ENCODE results near the gene FUT3. TPM values are rescaled to one million over a fixed set of nuclear protein-coding genes. Genes with fewer than 3 reads are reported as not detected.

FUT3 gene
- total RNA-seq, 2 experiments from 2014 or later, result 0.61 to 0.85 TPM

- peaks cover 0 to 22% of the 10 kb centered on the region in 2 experiments for H3K9me3 ChIP-seq (ENCODE audit: control insufficient read depth in 1 of 2, insufficient read depth in 1 of 2, low read length in 2 of 2)
- CTCF ChIA-PET, result interaction anchor here (0.6 to 1.9 kb wide), 37 partner anchors 8 to 1816 kb away, joined by 3 to 63 read pairs (median 4); partner anchors contain the start of genes CLPP, DUS3L, FEM1A and FUT6
- H3K27ac ChIP-seq (ENCODE audit: low read depth in 1 of 2, low read length in 2 of 2), result no peak overlapping the region
Measured at GRCh38 chr19:5803752-5804515, 47.3 kb downstream of the FUT3 start.

GRCh38 chr19:5803441-5803751, 47.9 kb downstream of the FUT3 start:
- peaks cover 36% of the 10 kb centered on the region for H3K4me1 ChIP-seq (ENCODE audit: insufficient read depth, low read length)
- peaks cover 26 to 28% of the 10 kb centered on the region in 2 experiments for H3K27me3 ChIP-seq (ENCODE audit: control insufficient read depth in 1 of 2, insufficient read depth in 2 of 2, low read length in 2 of 2)
- H3K9me3 Mint-ChIP-seq, result no peaks in the 10 kb centered on the region
- H3K4me3 ChIP-seq (ENCODE audit: low read length), result peak overlapping the region; percentile 47
- H3K36me3 ChIP-seq (ENCODE audit: insufficient read depth, low read length), result no peaks in the 10 kb centered on the region
- no peak for TF ChIP-seq CTCF (IDR thresholded peaks at IDR 0.05)
- peaks cover 18% of the 10 kb centered on the region for H3K4me1 Mint-ChIP-seq (ENCODE audit: low read depth)
- no peak for ATAC-seq (ENCODE audit: poor library complexity)
- H3K27me3 Mint-ChIP-seq, result peaks cover 28% of the 10 kb centered on the region
- POLR2A ChIA-PET, result interaction anchor here (0.7 to 1.7 kb wide), 9 partner anchors 12 to 219 kb away, joined by 3 to 33 read pairs (median 7); partner anchors contain the start of genes DUS3L, NDUFA11, RANBP3 and SAFB
- H3K9me3 ChIP-seq (ENCODE audit: control insufficient read depth in 1 of 2, insufficient read depth in 1 of 2, low read length in 2 of 2), result peaks cover 0 to 22% of the 10 kb centered on the region in 2 experiments
- CTCF ChIA-PET, result interaction anchor here (0.6 to 1.9 kb wide), 31 partner anchors 10 to 558 kb away, joined by 3 to 63 read pairs (median 5); partner anchors contain the start of genes CLPP, DUS3L, LONP1 and NDUFA11
- no peak overlapping the region for H3K27ac ChIP-seq (ENCODE audit: low read depth in 1 of 2, low read length in 2 of 2)
- intact Hi-C loops (cut with DNase I, micrococcal nuclease), result loop anchor here (5.0 kb wide), 2 partner anchors 174 to 559 kb away; partner anchors contain the start of genes CLPP (in 1 of the 2) and RANBP3 (in 1 of the 2)
- no peak for DNase-seq
- no peaks in the 10 kb centered on the region for H3K36me3 Mint-ChIP-seq (ENCODE audit: low read depth)
- H3K27ac Mint-ChIP-seq, result no peak overlapping the region
- H3K4me3 Mint-ChIP-seq, result peak overlapping the region; percentile 83

More at GRCh38 chr19:5803752-5804515, 47.3 kb downstream of the FUT3 start:
- Histone ChIP-seq H3K36me3 (ENCODE audit: insufficient read depth, low read length) (no peaks in the 10 kb centered on the region), H3K27me3 (ENCODE audit: control insufficient read depth in 1 of 2, insufficient read depth in 2 of 2, low read length in 2 of 2) (peaks cover 26 to 28% of the 10 kb centered on the region in 2 experiments), H3K4me3 (ENCODE audit: low read length) (peak overlapping the region; percentile 47), H3K4me1 (ENCODE audit: insufficient read depth, low read length) (peaks cover 36% of the 10 kb centered on the region)
- POLR2A ChIA-PET, result interaction anchor here (0.5 to 1.7 kb wide), 13 partner anchors 9 to 1826 kb away, joined by 3 to 33 read pairs (median 5); partner anchors contain the start of genes DUS3L, NDUFA11, PET100 and RANBP3
- intact Hi-C loops (cut with DNase I, micrococcal nuclease), result loop anchor here (1.0 to 5.0 kb wide), 5 partner anchors 13 to 558 kb away; partner anchors contain the start of genes VMAC (in 2 of the 2), CLPP (in 1 of the 2), DUS3L (in 1 of the 2) and RANBP3 (in 1 of the 2)
- Mint-ChIP-seq H3K4me1 (ENCODE audit: low read depth) (peaks cover 18% of the 10 kb centered on the region), H3K27ac (peak overlapping the region; percentile 68), H3K4me3 (peak overlapping the region; percentile 83), H3K27me3 (peaks cover 25% of the 10 kb centered on the region), H3K9me3 (no peaks in the 10 kb centered on the region), H3K36me3 (ENCODE audit: low read depth) (no peaks in the 10 kb centered on the region)
- ATAC-seq (ENCODE audit: poor library complexity), result peak; percentile 97
- peak; percentile 86 to 97 (median 90) for DNase-seq
- TF ChIP-seq CTCF (IDR thresholded peaks at IDR 0.05), result peak; percentile 81

GRCh38 chr19:5801796-5802619, 49.2 kb downstream of the FUT3 start:
- ChIA-PET POLR2A (no interaction called here), CTCF (no interaction called here)
- no peak overlapping the region for H3K4me3 ChIP-seq (ENCODE audit: low read length)
- TF ChIP-seq CTCF (IDR thresholded peaks at IDR 0.05), result no peak
- ATAC-seq (ENCODE audit: poor library complexity) (no peak), DNase-seq (peak in 1 of 14 experiments; percentile 43)
- peaks cover 36% of the 10 kb centered on the region for H3K4me1 ChIP-seq (ENCODE audit: insufficient read depth, low read length)
- H3K9me3 Mint-ChIP-seq, result no peaks in the 10 kb centered on the region
- peaks cover 0 to 19% of the 10 kb centered on the region in 2 experiments for H3K9me3 ChIP-seq (ENCODE audit: control insufficient read depth in 1 of 2, insufficient read depth in 1 of 2, low read length in 2 of 2)
- peaks cover 28% of the 10 kb centered on the region for H3K27me3 Mint-ChIP-seq
- intact Hi-C loops (cut with DNase I, micrococcal nuclease), result loop anchor here (5.0 kb wide), 2 partner anchors 175 to 560 kb away; partner anchors contain the start of genes CLPP (in 1 of the 2) and RANBP3 (in 1 of the 2)
- peak overlapping the region; percentile 62 for H3K4me3 Mint-ChIP-seq
- H3K4me1 Mint-ChIP-seq (ENCODE audit: low read depth), result peaks cover 18% of the 10 kb centered on the region
- H3K27ac ChIP-seq (ENCODE audit: low read depth in 1 of 2, low read length in 2 of 2), result no peak overlapping the region
- H3K27me3 ChIP-seq (ENCODE audit: control insufficient read depth in 1 of 2, insufficient read depth in 2 of 2, low read length in 2 of 2), result peaks cover 26 to 28% of the 10 kb centered on the region in 2 experiments
- H3K36me3 ChIP-seq (ENCODE audit: insufficient read depth, low read length), result no peaks in the 10 kb centered on the region
- H3K36me3 Mint-ChIP-seq (ENCODE audit: low read depth), result no peaks in the 10 kb centered on the region
- H3K27ac Mint-ChIP-seq, result no peak overlapping the region

All from CD4-positive, alpha-beta T cell (primary cell).